DOHH2 (cell line): Measurements from ENCODE around the gene ISLR2.

Experiments
- H3F3A ChIP-seq: fragments of 200-600 bp; sonication (generic), shearing (Covaris generic); 2 replicates; pipeline ENCODE4 v1.6.0; 2016; ENCODE audit warnings: antibody characterized with exemption, mild to moderate bottlenecking; ENCODE audit not compliant: control insufficient read depth, insufficient read depth
- H3K27ac ChIP-seq: fragments of 200-600 bp; sonication (generic); 2 replicates; pipeline ENCODE4 v1.5.1; 2014; ENCODE audit warnings: low read depth, mild to moderate bottlenecking, low read length, moderate library complexity
- H3K27me3 ChIP-seq: fragments of 200-600 bp; sonication (generic); 2 replicates; pipeline ENCODE4 v1.6.1; 2014; ENCODE audit warnings: mild to moderate bottlenecking, low read length, mixed read lengths; ENCODE audit not compliant: control insufficient read depth
- H3K36me3 ChIP-seq: fragments of 200-600 bp; sonication (generic); 2 replicates; pipeline ENCODE4 v1.6.1; 2014; ENCODE audit warnings: mild to moderate bottlenecking, low read length, moderate library complexity, mixed read lengths; ENCODE audit not compliant: control insufficient read depth
- H3K4me1 ChIP-seq: fragments of 200-600 bp; sonication (generic); 2 replicates; pipeline ENCODE4 v1.6.1; 2014; ENCODE audit warnings: mild to moderate bottlenecking, low read length, mixed read lengths; ENCODE audit not compliant: control insufficient read depth
- H3K4me2 ChIP-seq: fragments of 200-600 bp; sonication (generic); 2 replicates; pipeline ENCODE4 v1.6.0; 2014; ENCODE audit warnings: mild to moderate bottlenecking, low read length, moderate library complexity
- H3K4me3 ChIP-seq: fragments of 200-600 bp; sonication (generic); 2 replicates; pipeline ENCODE4 v1.5.1; 2014; ENCODE audit warnings: mild to moderate bottlenecking, low read length, mixed read lengths
- H3K79me2 ChIP-seq: fragments of 200-600 bp; sonication (generic); 2 replicates; pipeline ENCODE4 v1.6.1; 2014; ENCODE audit warnings: mild to moderate bottlenecking, low read length, mixed read lengths; ENCODE audit not compliant: control insufficient read depth
- H3K9me2 ChIP-seq: fragments of 200-600 bp; sonication (generic); replicated peaks from 2 replicates; pipeline ENCODE4 v1.6.1; 2014; ENCODE audit warnings: mild to moderate bottlenecking, low read length, mixed read lengths; ENCODE audit not compliant: control insufficient read depth
- H3K9me3 ChIP-seq: fragments of 200-600 bp; sonication (generic); 2 replicates; pipeline ENCODE4 v1.6.1; 2014; ENCODE audit warnings: antibody characterized with exemption, low read length, mixed read lengths; ENCODE audit not compliant: control insufficient read depth, insufficient read depth
- H4K20me1 ChIP-seq: fragments of 200-600 bp; sonication (generic); 2 replicates; pipeline ENCODE4 v1.6.0; 2014; ENCODE audit warnings: low read depth, mild to moderate bottlenecking, antibody characterized with exemption, low read length, moderate library complexity; ENCODE audit not compliant: control insufficient read depth, insufficient read depth
- EZH2phosphoT487 ChIP-seq: fragments of 200-600 bp; sonication (generic); IDR thresholded peaks from 2 replicates; pipeline ENCODE4 v1.6.1; 2017; ENCODE audit warnings: borderline replicate concordance, mild to moderate bottlenecking, antibody characterized with exemption, low read length, moderate library complexity, mixed read lengths
- TF ChIP-seq, protein P1 (sequence below): fragments of 200-600 bp; sonication (generic); IDR thresholded peaks from one replicate; pipeline ENCODE4 v1.5.1; 2014; ENCODE audit warnings: antibody characterized with exemption, mild to moderate bottlenecking, low read depth, low read length; ENCODE audit not compliant: poor library complexity, severe bottlenecking

ISLR2 gene

DNA sequence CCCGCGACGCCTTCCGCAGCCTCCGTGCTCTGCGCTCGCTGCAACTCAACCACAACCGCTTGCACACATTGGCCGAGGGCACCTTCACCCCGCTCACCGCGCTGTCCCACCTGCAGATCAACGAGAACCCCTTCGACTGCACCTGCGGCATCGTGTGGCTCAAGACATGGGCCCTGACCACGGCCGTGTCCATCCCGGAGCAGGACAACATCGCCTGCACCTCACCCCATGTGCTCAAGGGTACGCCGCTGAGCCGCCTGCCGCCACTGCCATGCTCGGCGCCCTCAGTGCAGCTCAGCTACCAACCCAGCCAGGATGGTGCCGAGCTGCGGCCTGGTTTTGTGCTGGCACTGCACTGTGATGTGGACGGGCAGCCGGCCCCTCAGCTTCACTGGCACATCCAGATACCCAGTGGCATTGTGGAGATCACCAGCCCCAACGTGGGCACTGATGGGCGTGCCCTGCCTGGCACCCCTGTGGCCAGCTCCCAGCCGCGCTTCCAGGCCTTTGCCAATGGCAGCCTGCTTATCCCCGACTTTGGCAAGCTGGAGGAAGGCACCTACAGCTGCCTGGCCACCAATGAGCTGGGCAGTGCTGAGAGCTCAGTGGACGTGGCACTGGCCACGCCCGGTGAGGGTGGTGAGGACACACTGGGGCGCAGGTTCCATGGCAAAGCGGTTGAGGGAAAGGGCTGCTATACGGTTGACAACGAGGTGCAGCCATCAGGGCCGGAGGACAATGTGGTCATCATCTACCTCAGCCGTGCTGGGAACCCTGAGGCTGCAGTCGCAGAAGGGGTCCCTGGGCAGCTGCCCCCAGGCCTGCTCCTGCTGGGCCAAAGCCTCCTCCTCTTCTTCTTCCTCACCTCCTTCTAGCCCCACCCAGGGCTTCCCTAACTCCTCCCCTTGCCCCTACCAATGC, 45.1 kb downstream of the ISLR2 start:
- TF ChIP-seq EZH2phosphoT487 = no peak
- TF ChIP-seq, protein P1, sequence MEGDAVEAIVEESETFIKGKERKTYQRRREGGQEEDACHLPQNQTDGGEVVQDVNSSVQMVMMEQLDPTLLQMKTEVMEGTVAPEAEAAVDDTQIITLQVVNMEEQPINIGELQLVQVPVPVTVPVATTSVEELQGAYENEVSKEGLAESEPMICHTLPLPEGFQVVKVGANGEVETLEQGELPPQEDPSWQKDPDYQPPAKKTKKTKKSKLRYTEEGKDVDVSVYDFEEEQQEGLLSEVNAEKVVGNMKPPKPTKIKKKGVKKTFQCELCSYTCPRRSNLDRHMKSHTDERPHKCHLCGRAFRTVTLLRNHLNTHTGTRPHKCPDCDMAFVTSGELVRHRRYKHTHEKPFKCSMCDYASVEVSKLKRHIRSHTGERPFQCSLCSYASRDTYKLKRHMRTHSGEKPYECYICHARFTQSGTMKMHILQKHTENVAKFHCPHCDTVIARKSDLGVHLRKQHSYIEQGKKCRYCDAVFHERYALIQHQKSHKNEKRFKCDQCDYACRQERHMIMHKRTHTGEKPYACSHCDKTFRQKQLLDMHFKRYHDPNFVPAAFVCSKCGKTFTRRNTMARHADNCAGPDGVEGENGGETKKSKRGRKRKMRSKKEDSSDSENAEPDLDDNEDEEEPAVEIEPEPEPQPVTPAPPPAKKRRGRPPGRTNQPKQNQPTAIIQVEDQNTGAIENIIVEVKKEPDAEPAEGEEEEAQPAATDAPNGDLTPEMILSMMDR = no peak
- no peaks in the 10 kb centered on the region for H3K9me3 ChIP-seq
- H3K27ac ChIP-seq = no peak overlapping the region
- H3K4me1 ChIP-seq = no peaks in the 10 kb centered on the region
- H4K20me1 ChIP-seq = no peaks in the 10 kb centered on the region; the same call in 1 of the 2 replicates
- H3K79me2 ChIP-seq = no peaks in the 10 kb centered on the region
- H3K27me3 ChIP-seq = no peaks in the 10 kb centered on the region
- H3K4me3 ChIP-seq = no peak overlapping the region
- no peak overlapping the region for H3K4me2 ChIP-seq
- H3K36me3 ChIP-seq = no peaks in the 10 kb centered on the region
- H3F3A ChIP-seq = no peaks in the 10 kb centered on the region
- no peaks in the 10 kb centered on the region for H3K9me2 ChIP-seq

DNA sequence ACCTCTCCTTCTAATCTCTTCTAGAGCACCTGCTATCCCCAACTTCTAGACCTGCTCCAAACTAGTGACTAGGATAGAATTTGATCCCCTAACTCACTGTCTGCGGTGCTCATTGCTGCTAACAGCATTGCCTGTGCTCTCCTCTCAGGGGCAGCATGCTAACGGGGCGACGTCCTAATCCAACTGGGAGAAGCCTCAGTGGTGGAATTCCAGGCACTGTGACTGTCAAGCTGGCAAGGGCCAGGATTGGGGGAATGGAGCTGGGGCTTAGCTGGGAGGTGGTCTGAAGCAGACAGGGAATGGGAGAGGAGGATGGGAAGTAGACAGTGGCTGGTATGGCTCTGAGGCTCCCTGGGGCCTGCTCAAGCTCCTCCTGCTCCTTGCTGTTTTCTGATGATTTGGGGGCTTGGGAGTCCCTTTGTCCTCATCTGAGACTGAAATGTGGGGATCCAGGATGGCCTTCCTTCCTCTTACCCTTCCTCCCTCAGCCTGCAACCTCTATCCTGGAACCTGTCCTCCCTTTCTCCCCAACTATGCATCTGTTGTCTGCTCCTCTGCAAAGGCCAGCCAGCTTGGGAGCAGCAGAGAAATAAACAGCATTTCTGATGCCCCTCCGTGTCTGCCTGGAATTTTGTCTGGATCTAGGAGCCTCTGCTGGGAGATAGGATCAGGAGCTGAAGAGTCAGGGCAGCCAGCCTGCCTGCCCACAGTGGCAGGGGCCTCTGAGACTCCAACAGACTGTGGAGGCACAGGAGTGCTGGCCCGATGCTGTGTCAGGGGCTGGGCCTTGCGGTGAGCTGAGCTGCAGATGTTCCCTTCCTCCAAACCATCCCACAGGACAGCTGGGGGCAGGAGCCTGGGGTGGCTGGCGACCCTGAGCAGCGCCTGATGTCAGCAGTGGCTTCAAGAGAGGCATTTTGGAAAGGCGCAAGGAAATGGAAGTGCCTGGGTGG, 46.2 kb downstream of the ISLR2 start:
- no peaks in the 10 kb centered on the region for H3K9me2 ChIP-seq
- no peak overlapping the region for H3K27ac ChIP-seq
- H3K4me3 ChIP-seq = no peak overlapping the region
- no peaks in the 10 kb centered on the region for H3K36me3 ChIP-seq
- H3K4me1 ChIP-seq = no peaks in the 10 kb centered on the region
- no peaks in the 10 kb centered on the region for H3K27me3 ChIP-seq
- no peaks in the 10 kb centered on the region for H3F3A ChIP-seq
- no peaks in the 10 kb centered on the region for H3K9me3 ChIP-seq
- H3K79me2 ChIP-seq = no peaks in the 10 kb centered on the region
- TF ChIP-seq, protein P1 = no peak
- no peak overlapping the region for H3K4me2 ChIP-seq
- no peaks in the 10 kb centered on the region; the same call in 1 of the 2 replicates for H4K20me1 ChIP-seq

DNA sequence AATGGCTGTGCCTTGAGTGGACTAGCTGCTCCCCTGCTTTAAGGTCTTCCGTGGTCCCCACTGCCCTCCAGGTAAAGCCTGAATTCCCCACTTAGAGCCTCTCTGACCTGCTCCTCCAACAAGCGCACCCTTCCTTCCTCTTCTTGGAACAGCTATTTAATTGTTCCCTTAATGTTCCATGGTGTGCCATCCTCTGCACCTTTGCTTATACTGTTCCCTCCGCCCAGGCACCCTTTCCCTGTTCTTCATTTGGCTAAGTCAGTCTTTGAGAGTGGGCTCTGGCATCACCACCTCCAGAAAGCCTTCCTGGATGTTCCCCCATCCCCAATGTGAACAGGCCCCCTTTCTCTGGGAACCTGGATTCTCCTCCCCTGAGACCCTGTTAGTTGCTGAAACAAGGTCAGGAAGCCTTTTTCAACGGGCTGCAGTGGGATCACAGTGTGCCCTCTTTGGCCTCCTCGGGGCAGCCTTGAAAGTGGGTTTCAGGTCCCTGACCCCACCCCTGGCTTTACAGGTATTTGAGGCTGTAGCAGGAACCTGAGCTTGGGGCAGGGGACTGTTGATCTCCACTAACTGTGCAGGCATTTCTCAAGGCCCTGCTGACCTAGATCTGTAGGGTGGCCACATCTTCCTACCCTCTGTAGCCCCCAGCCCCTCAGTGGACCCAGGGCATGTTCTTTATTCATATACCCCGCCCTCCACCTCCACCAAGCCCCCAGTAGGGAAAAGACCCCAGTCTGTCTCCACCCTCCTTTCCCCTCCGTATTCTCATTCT, 48.1 kb downstream of the ISLR2 start:
- Histone ChIP-seq H4K20me1 (no peaks in the 10 kb centered on the region; the same call in 1 of the 2 replicates), H3K9me3 (no peaks in the 10 kb centered on the region), H3K27ac (no peak overlapping the region), H3K9me2 (no peaks in the 10 kb centered on the region), H3K4me2 (no peak overlapping the region), H3K27me3 (no peaks in the 10 kb centered on the region), H3K4me1 (no peaks in the 10 kb centered on the region), H3K4me3 (no peak overlapping the region), H3K36me3 (no peaks in the 10 kb centered on the region), H3F3A (no peaks in the 10 kb centered on the region), H3K79me2 (no peaks in the 10 kb centered on the region)
- no peak for TF ChIP-seq EZH2phosphoT487
- TF ChIP-seq, protein P1 = no peak
